GM06990 (cell line): Measurements from ENCODE around the gene EXOC3.

Experiments
- DNase-seq: peaks from one replicate; pipeline ENCODE4 v3.0.0-alpha.2; 2011; ENCODE audit not compliant: insufficient read length; ENCODE audit errors: extremely low read depth
- H3K27me3 ChIP-seq: replicated peaks from 2 replicates; pipeline ENCODE4 v1.6.0; 2011; ENCODE audit warnings: low read length; ENCODE audit not compliant: control insufficient read depth, insufficient read depth
- H3K36me3 ChIP-seq: 2 replicates; pipeline ENCODE4 v1.5.1; 2011; ENCODE audit warnings: low read length; ENCODE audit not compliant: control insufficient read depth, insufficient read depth
- H3K4me3 ChIP-seq: replicated peaks from 2 replicates; pipeline ENCODE4 v1.5.1; 2011; ENCODE audit warnings: low read depth, mild to moderate bottlenecking, control low read depth, low read length
- TF ChIP-seq, protein P1 (sequence below): IDR thresholded peaks from 2 replicates; pipeline ENCODE4 v1.5.1; 2011; ENCODE audit warnings: low read length, control low read depth, mild to moderate bottlenecking, inconsistent platforms; ENCODE audit not compliant: insufficient read depth, poor library complexity, severe bottlenecking

The EXOC3 gene

DNA sequence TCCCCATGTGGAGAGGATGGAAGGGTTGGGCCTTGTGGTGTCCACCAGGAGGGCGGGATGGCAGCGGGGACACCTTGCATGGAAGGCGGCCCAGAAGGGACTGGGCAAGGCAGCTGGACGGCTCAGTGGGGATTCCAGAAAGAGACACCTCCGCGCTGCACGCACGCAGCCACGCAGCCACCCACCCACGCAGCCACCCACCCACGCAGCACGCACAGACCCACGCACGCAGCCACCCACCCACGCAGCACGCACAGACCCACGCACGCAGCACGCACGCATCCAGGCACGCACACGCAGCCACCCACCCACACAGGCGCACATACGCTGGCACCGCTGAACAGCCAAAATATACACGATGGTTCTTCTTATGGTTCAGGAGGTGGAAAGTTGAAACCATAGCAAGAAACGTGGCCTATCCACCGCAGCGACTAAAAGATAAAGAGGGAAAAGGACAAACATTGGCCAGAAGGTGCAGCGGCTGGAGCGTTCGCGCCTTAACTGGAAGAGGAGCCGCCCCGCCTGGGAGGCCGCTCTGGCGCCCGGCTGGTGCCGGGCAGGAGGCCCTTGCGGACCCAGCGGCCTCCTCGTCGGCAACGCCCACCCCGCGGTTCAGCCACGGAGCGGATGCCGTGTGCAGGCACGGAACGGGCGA is 22.2 kb upstream of the EXOC3 start:
- TF ChIP-seq, protein P1, sequence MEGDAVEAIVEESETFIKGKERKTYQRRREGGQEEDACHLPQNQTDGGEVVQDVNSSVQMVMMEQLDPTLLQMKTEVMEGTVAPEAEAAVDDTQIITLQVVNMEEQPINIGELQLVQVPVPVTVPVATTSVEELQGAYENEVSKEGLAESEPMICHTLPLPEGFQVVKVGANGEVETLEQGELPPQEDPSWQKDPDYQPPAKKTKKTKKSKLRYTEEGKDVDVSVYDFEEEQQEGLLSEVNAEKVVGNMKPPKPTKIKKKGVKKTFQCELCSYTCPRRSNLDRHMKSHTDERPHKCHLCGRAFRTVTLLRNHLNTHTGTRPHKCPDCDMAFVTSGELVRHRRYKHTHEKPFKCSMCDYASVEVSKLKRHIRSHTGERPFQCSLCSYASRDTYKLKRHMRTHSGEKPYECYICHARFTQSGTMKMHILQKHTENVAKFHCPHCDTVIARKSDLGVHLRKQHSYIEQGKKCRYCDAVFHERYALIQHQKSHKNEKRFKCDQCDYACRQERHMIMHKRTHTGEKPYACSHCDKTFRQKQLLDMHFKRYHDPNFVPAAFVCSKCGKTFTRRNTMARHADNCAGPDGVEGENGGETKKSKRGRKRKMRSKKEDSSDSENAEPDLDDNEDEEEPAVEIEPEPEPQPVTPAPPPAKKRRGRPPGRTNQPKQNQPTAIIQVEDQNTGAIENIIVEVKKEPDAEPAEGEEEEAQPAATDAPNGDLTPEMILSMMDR = no peak
- Histone ChIP-seq H3K27me3 (no peaks in the 10 kb centered on the region), H3K36me3 (peaks cover 27% of the 10 kb centered on the region), H3K4me3 (no peak overlapping the region)
- DNase-seq = no peak

DNA sequence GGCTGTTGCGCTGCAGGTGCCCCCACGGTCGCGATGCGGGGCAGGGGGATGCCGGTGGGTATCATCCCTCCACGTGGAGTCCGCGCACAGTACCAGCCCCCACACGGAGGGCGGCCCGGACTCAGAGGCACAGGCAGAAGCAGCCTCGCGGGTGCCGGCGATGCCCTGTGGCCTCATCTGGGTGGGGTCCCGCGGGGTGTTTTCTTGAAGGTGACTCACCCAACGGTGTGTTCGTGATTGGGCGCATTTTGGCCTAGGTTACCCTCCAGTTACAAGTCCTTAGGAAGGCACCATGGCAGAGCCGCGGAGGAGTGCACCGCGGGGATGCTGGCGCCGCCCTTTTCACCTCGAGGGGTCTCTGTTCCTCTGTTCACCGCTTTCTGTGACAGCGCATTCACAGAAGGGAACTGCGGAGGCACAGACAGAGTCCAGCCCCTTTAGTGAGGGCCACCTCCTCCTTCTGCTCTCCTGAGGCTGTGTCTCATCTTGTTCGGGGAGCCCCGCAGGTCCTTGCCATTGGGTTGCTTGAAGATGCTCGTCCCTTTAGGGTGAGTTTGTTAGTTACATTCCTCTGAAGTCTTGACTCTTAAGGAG is 21.6 kb upstream of the EXOC3 start:
- Histone ChIP-seq H3K36me3 (peaks cover 22% of the 10 kb centered on the region), H3K27me3 (no peaks in the 10 kb centered on the region), H3K4me3 (no peak overlapping the region)
- no peak for DNase-seq
- TF ChIP-seq, protein P1 = no peak

DNA sequence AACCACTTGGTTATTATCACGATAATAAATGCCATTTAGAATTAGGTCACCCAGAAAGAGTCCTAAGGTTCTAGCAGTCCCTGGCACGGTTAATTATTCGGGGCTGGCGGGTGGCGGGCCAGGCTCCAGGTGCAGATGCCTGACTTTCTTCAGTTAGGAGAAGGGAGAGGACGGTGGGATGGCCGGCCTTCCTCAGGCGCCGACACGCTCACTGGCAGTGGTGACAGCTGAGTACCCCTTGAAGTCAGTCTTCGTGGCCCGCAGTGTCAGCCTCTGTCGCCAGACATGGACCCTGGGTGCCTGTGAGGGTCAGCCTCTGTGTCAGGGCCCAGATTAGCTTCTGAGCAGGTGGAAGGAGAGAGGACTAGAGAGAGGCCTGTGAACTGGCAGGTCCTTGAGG is 21.1 kb upstream of the EXOC3 start:
- peaks cover 22% of the 10 kb centered on the region for H3K36me3 ChIP-seq
- TF ChIP-seq, protein P1 = no peak
- no peaks in the 10 kb centered on the region for H3K27me3 ChIP-seq
- no peak overlapping the region for H3K4me3 ChIP-seq
- DNase-seq = no peak

DNA sequence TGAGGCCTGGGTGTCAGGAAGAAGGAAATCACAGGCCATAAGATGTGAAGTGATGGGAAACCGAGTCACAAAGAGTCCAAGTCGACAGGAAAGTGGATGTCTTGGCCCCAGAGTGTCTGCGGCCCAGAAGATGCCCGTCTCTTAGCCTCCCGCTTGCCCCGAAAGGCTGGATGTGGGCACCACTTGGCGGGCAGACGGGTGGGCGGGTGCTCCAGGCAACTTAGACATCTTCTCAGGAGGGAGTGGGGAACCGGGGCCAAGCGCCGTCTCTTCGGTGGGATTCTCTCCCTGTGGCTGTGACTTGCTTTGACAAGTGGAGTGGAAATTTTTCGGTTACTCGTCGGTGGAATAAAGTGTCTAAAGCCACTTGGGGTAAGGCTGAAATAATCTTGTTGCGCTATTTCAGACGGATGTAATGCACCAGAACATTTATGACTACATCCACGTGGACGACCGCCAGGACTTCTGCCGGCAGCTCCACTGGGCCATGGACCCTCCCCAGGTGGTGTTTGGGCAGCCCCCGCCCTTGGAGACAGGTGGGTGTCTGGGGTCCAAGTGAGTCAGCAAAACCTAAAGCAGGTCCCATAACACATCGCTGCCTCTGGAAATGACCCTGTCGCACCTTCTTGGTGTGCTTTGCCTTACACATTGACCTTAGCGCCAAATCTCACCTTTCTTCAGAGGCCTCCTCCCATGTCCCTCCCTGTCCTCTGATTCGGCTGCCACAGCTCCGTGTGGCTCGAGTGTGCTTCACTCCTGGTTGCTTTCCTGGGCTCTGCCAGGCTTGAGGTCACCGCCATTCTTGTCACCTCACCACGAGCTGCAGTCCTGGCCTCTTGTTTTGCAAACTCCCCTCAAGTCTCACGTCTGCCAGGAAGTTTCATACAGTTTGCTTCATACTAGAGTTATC is 20.4 kb upstream of the EXOC3 start:
- no peak for DNase-seq
- Histone ChIP-seq H3K36me3 (peaks cover 26% of the 10 kb centered on the region), H3K27me3 (no peaks in the 10 kb centered on the region), H3K4me3 (no peak overlapping the region)
- TF ChIP-seq, protein P1 = no peak

DNA sequence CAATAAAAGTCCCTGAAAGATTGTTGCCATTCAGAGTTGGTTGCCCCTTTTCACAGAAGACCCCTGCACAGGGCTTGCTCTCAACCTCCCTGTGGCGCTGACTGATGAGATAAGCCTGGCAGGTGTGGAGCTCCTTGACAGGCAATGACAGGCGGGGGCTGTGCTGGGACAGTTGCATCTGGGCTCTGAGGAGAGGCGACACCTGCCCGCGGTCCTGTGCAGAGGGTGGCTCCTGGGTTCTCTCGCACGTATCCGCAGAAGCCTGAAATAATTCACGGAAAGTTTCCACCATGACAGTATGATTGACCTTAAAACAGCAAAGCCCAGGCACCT is 19.8 kb upstream of the EXOC3 start:
- H3K4me3 ChIP-seq = no peak overlapping the region
- DNase-seq = no peak
- TF ChIP-seq, protein P1 = no peak
- no peaks in the 10 kb centered on the region for H3K27me3 ChIP-seq
- peaks cover 29% of the 10 kb centered on the region for H3K36me3 ChIP-seq
